NCI-H1092 treated with DMSO at 0.1 percent for 48 hours (cell line): ENCODE measurements around the gene GNAZ.

Source experiments
- DNase-seq: peaks from one replicate; lab custom pipeline; 2025; lab: John Stamatoyannopoulos, UW

The GNAZ gene

DNA sequence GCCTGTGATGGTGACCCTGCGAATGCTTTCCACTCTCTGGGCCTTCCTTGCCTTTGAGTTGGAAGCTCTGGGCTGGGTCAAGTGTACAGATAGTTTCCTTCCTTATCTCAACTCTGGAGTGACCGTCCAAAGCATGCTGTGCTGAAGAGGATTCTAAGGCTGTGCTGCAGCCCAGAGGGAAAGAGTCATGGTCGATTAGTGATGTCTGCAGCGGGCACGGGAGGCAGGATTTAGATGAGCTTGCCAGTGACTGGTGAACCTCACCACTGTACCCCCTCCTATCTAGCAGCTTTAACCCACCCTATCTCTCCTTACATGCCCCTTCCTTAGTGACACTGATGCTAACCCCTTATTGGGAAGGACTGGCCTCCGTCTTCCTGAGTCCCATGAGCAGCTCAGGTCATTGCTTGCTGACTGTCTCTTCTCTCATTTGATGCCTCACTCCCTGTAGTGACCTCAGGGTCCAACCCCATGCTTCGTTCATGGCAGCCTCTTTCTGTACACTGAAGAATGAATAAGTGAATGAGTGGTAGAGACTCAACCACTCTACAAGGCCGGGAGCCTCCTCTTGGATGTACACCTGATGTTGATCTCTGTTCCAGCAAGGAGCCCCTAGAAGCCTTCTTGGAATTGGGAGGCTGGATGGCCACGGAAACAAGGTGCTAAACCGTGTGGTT lies 6.7 kb downstream of the GNAZ start:
- DNase-seq = no peak

DNA sequence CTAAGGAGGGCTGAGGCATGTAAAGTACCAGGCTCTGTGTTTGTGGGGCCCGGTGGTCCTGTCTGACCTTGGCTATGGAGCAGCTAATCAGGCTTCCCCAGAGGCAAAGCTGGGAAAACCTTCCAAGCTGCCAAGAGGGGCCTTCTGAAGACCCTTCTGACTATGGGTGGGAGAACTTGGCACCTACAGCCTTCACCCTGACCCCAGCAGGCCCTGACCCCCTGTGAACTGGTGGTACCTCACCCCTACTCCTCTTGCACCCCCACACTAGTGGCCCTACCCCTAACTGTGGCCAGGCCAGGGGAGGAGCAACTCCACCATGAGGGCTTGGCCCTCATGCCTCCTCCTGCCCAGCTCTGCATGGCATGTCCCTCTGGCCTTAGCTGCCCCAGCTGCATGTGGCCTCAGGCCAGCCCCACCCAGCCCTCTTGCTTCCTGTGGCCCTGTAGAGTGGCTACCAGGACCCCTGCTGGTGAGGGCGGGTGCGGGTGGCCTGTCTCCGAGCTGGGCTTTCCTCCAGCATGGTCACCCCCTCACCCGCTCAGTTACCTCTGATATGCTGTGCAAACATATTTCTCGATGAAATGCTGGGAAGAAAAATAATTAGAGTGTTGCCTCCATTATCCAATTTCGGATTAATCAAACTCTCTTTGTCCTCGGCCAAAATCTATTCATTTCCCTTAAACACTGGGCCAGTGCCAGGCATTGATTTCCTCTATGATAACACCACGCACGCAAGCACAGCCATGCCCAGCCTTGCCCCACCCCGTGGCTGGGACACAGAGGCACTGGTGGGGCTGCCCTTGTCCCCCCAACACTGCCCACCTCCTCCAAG lies 7.5 kb downstream of the GNAZ start:
- peak; percentile 45 for DNase-seq

DNA sequence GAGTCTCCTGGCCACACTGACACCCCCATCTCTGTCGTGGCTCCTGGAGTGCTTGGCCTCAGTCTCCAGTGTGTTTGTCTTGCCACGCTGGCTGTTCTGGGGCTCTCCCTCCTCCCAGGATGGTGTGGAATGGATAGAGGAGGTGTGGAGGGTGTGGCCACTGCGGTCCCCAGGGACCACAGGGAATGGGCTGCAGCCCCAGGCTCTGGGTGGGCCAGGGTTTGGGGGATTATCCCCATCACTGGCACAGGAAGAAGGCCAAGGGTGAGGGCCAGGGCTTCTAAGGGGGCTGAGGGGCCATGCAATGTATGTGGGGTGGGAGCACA lies 8.1 kb downstream of the GNAZ start:
- DNase-seq = no peak

DNA sequence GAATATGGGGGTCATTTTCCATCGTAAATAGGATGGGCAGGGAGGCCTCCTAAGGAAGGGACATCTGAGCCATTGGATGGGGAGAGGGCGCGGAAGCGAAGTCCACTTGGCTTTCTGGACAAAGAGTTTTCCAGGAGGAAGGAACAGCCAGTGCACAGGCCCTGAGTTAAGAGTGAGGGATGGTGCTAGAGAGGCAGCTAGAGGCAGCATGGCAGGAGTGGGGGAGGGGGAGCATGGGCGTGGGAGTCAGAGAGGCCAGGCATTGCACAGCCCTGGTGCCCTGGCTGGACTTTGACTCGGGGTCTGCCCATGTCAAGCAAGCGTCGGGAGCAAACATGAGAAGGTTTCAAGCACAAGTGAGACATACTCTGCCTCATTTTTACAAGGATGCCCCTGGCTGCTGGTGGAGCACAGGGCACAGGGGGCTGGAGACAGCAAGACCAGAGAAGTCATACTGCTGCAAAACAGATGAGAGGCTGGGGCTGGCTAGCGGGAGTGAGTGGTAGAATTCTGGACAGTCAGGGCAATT lies 9.0 kb downstream of the GNAZ start:
- no peak for DNase-seq

DNA sequence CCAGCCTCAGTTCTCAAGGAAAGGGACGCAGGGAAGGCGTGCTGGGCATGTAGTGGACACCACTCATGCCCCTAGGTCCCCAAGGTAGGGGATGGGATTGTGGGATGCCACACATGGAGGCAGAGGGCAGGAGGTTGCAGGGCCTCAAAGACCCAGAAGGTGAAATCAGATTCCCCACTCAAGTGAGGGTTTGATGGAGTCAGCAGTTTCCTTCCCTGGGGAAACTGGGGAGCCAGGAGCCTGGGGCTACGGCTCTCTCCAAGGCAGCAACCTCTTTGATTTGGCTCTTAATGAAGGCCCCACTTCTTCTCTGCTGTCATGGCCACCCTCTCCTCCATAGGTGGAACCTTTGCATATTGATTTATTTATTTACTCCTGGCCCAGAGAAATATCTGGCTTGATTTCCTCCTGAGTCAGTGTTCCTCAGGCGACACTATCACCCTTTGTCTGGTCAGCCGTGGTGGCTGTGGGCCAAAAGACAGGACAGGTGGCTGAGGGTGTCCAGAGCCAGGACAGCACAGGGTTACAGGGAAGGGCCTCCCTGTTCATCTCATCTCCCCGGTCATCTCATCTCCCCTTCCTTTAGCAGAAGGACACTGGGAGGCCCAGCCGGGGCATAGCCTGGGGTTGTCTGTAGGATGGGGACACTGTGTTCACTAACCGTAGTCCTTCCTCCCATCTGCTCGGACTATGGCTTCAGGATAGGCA lies 9.6 kb downstream of the GNAZ start:
- peak; percentile 7 for DNase-seq

DNA sequence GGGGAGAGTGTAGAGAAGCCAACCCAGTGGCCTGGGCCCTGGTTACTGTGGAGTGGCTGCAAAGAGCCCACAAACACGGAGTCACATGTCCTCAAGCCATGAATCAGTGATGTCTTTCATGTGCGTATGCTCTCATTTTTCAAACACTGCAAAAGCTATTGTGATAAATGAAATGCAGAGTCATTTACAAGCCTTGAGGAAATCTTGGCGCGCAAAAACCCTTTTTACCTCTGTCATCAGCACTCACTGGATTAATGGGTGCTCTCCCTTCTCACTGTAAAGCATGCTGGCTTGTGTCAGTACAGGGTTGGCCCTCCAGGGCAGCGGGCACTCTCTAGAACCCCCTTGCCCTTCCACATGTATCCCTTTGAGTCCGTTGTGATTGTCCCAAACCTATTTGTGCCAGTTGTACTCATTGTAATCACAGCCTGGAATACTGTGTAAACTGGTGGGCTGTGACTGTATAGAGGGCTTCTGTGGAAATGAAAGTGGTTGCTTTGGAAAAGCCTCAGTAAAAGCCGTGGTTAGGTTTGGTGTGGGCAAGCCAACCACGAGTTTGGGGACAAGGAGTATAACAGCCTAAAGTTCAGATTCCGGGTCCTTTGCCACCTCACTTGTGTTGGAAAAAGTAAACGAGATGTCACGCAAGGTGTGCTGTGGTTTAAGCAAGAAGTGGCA lies 10.4 kb downstream of the GNAZ start:
- DNase-seq = no peak

DNA sequence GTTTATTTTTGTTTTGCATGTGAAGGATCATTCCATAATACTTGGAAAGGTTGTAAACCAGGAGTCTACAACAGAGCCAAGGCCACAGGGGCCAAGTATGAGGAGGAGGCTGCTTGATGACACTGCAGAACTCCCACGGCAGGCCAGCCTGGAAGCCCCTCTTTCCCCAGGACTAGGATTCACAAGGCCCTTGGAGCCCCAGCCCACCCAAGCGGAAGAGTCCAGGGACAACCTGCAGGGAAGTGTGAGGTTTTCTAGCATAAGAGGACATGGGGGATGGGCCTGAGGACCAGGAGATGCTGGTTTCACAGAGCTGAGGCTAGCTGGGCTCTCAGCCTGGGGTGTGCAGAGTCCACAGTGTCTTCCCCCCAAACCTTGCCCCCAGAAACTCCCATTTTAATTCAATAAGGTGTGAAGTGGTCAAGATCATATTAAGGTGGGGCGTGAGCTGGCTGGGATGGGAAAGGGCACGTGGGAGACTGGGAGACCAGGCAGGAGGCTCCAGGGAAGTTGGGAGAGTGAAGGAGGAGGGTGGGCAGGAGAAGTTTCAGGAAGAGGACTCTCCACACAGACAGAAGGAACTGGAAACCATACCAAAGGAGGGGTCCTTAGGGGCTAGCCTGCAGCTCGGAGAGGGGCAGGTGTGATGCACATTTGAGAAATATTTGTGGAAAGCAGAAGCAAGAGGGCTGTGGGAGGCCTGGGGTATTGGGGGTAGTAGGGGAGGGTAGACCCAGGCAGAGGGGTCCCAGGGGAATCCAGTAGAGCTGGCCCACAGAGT lies 12.4 kb downstream of the GNAZ start:
- no peak for DNase-seq

DNA sequence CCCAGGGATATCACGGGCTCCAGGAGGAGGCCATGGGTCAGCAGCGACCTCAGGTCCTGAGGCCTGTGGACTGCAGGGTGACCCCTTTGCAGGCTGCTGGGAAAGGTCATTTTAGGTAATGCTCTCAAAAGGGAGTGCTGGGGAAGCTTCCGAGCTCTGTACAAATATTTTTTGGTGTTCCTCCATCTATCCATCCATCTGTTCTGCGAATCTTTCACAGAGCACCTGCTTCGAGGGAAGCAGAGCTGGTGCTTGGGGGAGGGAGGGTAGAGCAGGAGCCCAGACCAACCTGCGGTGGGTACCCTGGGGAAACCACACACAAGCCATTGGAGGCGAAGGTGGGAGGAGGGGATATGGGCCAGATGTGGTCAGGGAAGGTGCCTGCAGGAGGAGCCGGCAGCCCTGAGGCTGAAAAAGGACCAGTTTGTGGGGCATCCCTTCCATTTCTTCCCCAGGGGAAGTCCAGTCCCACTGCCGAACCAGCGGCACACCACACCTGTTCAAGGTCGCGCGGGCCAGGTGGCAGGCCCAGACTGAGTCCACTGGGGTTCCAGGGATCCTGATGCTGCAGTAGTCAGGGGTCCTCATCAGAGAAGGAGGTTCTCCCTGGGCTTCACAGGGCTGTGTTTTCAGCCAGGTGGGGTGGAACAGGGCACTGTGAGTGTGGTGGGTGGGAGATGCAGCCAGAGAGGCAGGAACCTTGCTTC lies 13.1 kb downstream of the GNAZ start:
- no peak for DNase-seq

DNA sequence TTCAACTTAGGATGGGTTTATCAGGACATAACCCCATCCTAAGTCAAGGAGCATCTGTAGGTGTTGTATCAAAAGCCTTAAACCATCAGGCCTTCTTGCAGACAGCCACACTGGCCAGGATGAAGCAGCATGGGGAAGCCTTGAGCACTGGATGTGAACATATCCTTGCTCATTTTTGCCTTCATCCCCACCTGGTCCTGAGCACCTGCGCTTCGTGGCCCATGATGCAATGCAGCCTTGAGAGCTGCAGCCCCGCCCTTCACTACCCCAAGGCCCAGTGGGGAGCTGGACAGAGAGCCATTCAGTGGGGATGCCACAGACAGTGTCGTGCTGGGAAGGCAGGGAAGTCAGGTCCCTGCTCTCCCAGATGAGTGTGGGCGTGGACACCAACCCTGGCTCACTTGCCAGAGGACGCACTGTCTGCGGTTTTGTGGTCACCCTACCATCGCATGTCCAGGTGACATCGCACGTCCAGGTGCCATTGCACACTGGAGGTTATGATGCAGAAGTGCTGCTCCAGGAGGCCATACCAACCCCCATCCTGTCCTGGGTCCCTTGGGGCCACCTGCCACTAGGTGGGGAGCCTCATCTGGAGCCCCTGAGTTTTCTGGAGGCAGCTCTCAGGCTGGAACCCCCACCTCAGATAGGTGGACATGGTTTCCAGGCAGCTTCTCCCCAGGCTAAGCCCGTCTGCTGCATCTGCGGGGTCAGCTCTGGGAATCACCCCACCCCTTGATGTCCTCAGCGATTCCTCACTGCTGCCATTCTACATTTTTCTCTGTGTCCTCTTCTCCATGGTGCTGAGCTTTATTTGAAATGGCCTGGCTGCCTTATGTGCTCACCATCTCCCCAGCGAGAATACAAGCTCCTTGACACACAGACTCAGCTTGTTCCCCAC lies 14.4 kb downstream of the GNAZ start:
- no peak for DNase-seq

DNA sequence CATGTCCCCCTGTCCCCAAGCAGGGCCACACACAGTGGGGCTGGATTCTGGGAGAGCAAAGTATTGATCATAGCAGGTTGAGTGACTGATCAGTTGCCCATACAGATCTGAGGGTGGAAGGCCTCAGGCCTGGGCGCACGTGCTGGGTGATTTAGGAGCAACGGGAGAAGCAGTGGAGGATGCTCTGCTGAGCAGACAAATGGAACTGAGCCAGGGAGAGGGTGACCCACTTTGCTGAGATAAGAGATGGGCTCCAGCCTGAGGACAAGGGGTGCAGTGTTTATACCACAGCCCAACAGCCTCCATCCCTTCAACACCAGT lies 15.0 kb downstream of the GNAZ start:
- DNase-seq = no peak

DNA sequence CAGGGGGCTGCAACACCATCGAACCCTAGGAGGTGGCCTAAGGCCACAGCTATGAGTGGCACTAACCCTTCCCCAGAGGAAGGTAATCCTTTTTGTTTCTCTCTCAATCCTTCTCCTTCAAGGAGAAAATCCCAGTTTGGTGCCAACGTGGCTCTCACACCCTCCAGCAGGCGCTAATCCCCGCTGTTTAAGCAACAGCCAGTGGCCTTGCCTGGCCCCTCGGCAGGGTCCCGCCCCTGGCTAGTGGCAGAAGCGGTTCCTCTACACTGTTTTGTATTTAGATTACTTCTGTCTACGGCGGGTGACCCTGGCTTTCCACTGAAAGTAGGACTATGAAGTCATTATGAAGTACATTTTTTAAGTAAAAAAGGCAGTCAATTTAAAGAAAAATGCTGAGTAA lies 15.5 kb downstream of the GNAZ start:
- no peak for DNase-seq

DNA sequence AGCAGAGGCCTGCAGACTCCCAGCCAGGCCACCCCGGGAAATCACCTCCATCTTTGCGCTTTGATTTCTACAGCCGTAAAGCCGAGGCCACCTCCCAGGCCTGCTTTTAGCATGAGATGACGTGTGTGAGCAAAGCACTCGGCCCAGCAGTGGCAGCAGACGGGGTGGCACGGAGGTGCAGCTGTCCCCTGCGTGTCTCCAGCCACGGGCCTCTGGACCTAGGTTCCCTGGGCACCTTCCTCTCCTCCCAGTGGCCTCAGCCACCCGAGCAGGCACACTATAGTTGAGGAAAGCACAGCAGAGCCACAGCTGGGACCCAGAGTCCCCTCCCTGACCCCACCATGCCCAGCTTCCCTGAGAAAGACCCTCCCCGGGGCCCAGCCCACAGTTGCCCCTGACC lies 15.9 kb downstream of the GNAZ start:
- DNase-seq = no peak

DNA sequence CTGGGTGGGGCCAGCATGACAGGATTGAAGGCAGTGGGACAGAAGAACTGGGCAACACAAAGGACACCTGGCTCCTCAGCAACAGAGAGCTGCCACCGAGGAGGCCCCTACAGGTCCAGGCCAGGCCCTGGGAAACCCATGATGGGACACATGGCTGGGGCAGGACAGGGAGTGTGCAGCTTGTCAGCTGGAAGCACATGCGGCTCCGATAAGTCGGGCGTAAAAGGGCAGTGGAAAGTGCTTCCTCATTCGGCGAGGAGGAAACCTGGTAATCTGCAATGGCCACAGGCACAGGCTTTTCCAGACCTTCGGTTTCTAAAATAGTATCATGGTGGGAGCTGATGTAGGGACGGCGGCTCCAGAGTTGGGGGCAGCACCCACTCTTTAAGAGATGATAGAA lies 16.5 kb downstream of the GNAZ start:
- no peak for DNase-seq

DNA sequence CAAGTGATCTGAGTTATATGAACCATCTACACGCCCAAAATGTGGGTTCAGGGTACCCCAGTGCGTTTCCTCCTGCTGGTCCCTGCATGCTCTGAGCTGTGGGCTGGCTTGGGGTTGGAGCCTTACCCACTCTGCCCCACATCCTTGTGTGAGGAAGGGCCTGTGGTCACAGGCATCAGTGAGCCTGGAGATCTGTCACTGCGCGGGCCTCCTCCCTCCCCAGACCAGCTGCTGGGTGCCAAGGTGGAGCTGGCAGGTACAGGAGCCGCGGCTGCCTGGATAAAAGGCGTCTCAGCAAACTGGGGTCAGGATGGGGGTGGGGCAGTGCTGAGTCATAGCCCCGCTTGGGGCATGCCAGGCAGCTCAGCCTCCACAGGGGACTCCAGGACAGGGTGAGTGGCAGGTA lies 17.9 kb downstream of the GNAZ start:
- DNase-seq = no peak

DNA sequence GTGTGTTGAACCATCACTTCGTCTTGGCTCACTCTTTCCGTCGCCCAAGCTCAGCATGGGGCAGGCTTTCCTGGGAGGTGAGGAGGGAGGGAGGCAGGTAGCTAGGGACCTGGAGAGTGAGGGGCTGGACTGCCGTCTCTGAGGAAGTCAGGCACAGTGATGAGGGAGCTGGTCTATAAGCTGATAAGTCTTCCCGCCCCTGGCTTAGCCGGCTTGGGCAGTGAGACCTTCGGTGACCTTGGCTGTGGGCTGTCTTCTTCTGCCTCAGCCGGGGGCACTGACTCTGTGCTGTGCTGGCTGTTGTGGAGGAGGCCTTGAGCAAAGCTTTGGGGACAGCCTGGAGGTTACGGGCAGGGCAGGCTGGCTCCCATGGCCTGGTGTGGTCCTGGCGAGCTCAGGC lies 18.7 kb downstream of the GNAZ start:
- no peak for DNase-seq

DNA sequence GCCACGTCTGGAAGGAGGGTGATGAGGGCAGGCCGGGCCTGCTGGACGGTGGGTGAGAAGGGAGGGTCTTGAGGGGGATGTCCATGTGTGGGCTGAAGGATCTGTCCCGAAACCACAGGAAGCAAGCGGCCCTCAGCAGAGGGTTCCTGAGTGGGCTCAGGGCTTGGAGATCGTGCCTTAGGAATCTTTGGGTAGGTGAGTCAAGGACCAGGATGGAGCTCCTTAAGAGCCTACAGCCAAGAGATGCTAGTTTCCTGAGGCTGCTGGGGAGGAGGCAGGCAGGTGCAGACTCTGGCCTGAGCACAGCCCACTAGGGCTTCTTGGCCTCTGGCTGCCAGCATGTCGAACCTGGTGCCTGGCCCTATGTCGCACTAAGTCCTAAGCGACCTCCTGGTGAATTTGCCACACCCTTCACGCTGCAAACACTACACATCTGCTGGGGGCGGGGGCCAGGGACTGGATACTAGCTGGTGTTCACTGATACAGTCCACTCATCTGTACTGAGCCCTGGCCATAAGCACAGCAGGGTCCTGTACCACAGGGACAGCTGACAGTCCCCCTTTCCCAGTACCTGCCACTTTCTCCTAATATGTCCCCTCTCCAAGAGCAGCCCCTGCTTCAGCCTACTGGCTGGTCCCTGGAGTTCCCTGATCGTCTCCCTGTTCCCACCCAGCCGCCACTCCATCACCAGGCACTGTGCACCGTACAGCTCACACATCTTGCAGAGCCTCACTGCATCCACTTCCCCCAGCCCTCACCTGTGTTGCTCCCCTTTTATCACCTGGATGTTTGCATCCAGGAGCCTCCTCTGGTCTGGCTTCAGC lies 19.5 kb downstream of the GNAZ start:
- DNase-seq = no peak

DNA sequence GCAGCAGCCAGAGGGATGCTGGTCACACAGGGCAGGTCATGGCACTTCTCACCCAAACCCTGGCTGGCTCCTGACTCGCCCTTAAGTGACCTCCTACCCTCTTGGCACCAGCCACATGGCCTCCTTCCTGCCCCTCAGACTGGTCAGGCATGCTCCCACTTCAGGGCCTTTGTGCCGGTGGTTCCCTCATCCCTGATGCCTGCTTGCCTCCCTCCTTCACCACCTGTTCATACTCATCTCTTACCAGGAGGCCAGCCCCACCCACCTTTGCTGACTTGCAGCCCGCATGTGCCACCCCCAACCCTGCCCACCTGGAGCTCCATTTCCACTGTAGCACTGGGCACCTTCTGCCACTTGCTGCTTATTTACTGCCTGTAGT lies 20.1 kb downstream of the GNAZ start:
- peak; percentile 9 for DNase-seq

DNA sequence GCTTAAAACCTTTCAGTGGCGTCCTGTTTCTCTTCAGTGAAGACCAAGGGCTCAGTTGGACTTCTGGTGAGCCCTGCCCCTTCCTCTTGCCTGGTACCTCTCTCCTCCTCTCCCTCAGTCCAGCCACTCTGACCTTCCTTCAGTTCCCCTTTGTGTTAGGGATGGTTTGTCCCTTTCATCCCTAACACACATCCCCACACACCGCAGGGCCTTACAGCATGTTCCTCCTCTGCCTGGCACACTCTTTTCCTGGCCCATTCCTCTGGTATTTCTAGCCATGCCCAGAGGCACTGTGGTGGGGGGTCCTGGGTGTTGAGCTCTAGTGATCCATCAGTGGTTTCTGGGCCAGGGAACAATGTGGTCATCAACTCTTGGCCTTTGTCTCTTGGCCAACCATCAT lies 21.4 kb downstream of the GNAZ start:
- no peak for DNase-seq
